KOPT-K1 (cell line): ENCODE measurements around the gene CROCC2.

ENCODE experiments used
- H3K27ac ChIP-seq: fragments of 200-600 bp; sonication (generic); 2 replicates; pipeline ENCODE4 v1.5.1; 2016; ENCODE audit warnings: antibody characterized with exemption, mild to moderate bottlenecking, low read depth, low read length; ENCODE audit not compliant: poor library complexity, severe bottlenecking
- H3K36me3 ChIP-seq: fragments of 200-600 bp; sonication (generic); 2 replicates; pipeline ENCODE4 v1.5.1; 2017; ENCODE audit warnings: antibody characterized with exemption, mild to moderate bottlenecking, low read length, moderate library complexity; ENCODE audit not compliant: insufficient read depth
- H3K9me3 ChIP-seq: fragments of 200-600 bp; sonication (generic); 2 replicates; pipeline ENCODE4 v1.5.1; 2017; ENCODE audit warnings: antibody characterized with exemption, low read length, mild to moderate bottlenecking; ENCODE audit not compliant: insufficient read depth, poor library complexity, severe bottlenecking

CROCC2 gene

DNA sequence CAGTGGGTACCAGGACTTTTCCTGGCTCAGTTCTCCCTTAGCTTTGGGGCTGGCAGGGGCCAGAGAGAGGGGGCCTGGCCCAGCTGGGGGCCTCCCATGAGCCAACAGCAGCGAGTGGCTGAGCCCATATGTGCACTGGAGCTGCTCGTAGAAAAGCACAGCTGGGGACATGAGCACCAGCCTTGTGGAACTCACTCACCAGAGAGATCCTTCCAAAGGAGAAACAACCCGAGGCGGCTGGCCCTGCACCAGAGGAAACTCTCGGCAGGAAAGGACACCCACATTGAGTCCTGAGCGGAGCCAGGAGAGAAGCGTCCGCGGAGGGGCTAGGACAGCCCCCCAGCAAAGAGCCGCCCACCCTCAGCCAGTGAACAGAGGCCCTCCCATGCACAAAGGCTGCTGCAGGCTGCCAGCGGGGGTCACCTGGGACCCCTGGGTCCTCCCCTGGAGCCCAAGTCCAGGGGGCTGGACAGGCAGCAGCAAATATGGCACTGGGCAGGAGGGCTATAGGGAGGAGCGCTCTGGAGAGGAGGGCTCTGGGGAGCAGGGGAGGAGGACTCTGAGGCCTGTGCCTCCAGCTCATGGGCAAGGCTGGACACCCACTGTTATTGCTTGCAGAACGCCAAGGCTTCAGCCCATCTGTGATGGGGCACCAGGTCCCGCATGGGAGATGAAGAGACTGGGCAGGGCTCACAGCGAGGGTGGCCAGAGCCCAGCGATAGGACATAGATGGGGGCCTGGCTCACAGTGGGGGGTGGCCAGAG, 50.2 kb downstream of the CROCC2 start:
- Histone ChIP-seq H3K27ac (no peak overlapping the region), H3K36me3 (no peaks in the 10 kb centered on the region), H3K9me3 (no peaks in the 10 kb centered on the region)

DNA sequence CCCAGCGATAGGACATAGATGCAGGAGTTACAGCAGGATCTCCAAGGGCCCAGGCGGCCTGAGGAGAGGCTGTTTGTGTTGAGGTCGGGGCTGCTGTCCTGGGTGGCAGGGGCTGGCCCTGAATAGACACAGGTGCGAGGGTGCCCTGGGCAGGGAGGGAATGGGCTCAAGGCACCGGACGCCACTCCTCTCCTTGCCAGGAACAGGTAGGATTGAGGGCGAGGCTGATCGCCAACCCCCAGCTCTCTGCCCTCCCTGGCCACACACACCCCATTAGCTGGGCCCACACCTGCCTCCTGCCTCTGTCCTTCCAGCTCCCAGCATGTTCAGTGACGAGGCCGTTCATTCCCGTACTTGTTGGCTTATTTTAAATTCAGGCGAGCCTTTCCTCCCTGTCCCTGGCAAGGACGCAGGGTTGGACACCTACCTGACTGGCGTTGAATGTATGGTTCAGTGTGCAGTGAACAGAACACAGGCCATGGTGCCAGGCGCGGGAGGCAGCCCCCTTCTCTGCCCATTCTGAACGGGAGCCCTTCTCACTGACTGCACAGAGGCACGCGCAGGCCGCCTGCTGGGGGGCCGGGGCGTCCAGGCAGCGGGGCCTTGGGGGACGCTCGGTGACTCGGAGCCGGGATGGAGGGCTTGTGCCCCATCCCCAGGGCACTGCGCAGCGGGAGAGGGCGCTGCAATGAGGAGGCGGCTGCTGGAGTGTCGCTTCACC, 51.0 kb downstream of the CROCC2 start:
- Histone ChIP-seq H3K27ac (no peak overlapping the region), H3K36me3 (no peaks in the 10 kb centered on the region), H3K9me3 (no peaks in the 10 kb centered on the region)

DNA sequence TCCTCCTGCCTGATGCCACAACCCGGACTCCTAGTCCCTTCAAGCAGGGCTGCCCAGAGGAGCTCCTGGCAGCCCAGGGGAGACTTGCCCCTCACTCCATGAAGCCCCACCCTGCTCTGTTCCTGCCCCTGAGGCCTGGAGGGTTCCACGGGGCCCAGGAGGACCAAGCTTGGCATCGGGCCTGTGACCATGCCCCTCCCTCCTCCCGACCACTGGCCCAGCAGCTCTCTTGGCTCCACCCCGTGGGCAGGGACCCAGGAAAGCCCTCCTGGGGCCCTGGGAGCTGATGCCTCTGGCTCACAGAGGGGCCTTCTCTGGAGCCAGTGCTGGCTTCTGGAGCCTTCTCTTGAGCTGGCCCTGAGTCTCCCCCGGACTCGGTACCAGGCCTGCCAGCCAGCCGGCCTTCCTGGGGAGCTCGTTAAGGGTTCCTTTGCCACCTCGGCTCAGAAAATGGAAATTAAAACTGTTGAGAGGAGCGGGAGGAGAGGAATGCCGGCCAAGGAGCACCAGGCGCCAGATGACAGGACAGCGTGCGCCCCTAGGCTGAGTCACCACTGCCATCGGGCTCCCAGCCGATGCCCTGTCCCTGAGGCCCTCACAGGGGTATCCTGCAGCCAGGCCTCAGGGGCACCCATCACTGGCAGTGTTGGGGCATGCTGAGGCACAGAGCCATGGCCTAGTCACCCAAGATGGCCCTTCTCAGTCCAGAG, 51.7 kb downstream of the CROCC2 start:
- Histone ChIP-seq H3K9me3 (no peaks in the 10 kb centered on the region), H3K27ac (no peak overlapping the region), H3K36me3 (no peaks in the 10 kb centered on the region)

DNA sequence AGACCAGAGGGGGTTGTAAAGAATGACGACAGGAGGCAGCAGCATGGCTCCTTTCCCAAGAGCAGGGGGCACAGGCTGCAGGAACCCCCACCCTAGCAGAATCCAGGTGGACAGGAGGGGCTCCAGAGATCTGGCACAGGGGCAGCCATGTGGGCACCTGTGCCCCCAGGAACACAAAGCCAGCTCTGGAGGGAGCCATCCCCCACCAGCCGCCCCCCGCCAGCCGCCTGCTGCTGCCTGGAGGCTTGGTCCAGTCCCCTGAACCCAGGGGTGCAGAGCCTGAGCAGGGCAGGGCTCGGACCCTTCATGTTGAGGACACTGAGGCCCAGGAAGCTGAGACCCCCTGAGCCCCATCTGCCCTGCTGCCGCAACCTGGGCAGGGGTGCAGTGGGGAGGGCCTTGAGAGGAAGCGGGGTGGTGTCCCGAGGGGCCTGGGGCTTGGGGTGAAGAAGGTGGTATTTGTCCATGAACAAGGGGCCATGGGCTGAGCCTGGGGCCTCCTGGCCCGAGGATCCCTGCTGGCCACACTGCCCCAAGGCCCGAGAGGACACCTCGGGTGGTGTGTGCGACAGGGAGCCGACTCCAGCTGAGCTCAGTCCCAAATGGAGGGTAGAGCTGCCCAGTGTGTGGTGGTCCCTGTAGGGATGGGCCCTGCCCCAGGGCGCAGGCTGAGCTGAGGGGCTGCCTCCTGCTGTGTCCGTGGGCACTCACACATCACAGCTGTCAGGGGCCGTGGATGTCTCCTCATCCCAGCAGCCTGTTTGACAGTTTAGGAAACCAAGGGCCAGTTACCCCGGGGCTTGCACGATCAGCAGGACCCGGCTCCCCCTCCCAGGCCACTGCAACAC, 52.5 kb downstream of the CROCC2 start:
- no peaks in the 10 kb centered on the region for H3K36me3 ChIP-seq

DNA sequence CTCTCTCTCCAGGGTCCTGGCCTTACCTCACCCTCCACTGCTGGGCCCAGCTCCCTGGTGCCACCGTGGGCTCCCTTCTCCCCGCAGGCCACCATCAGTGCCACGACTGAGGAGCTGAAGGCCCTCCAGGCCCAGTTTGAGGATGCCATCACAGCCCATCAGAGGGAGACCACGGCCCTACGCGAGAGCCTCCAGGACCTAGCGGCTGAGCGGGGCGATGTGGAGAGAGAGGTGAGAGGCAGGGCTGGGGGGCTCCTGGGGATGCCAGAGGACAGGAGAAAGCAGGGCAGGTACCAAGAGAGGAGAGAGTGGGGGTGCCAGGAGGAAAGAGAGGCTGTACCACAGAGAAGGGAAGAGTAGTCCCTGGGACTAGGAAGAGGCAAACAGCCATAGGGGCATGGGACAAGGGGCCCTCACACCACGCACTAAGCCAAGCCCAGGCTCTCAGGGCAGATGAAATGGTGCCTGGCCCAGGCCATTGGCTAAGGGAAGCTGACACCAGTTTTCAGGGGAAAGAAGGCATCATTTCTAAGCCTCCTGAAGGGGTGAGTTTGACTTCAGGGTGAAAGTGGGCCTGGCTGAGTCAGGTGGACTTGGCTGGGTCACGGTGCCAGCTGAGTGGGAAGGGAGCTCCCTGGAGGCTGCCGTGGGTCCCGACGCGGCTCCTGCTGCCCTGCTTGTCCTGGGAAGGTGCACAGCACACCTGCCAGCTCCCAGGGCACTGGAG, 53.2 kb downstream of the CROCC2 start:
- Histone ChIP-seq H3K36me3 (no peaks in the 10 kb centered on the region), H3K27ac (no peak overlapping the region), H3K9me3 (no peaks in the 10 kb centered on the region)

More for the DNA sequence above, 52.5 kb downstream of the CROCC2 start:
- no peaks in the 10 kb centered on the region for H3K9me3 ChIP-seq
- H3K27ac ChIP-seq = no peak overlapping the region

DNA sequence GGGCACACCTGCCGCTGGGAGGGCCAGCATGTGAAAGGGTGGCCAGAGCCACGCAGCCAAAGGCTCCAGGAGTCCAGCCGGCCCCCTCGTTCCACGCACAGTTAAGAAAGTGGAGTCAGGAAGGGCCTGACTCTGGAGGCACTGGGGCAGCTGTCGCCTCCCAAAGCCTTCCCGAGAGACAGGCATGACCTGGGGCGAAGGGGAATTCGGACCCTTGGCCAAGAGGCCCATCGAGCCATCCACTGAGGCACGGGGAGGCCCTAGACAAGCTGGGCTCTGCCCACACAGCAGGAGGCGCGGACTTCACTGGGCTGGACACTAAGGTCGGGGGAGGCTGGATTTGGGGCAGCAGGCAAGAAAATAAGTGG, 53.8 kb downstream of the CROCC2 start:
- no peaks in the 10 kb centered on the region for H3K36me3 ChIP-seq
- H3K27ac ChIP-seq = no peak overlapping the region
- H3K9me3 ChIP-seq = no peaks in the 10 kb centered on the region

DNA sequence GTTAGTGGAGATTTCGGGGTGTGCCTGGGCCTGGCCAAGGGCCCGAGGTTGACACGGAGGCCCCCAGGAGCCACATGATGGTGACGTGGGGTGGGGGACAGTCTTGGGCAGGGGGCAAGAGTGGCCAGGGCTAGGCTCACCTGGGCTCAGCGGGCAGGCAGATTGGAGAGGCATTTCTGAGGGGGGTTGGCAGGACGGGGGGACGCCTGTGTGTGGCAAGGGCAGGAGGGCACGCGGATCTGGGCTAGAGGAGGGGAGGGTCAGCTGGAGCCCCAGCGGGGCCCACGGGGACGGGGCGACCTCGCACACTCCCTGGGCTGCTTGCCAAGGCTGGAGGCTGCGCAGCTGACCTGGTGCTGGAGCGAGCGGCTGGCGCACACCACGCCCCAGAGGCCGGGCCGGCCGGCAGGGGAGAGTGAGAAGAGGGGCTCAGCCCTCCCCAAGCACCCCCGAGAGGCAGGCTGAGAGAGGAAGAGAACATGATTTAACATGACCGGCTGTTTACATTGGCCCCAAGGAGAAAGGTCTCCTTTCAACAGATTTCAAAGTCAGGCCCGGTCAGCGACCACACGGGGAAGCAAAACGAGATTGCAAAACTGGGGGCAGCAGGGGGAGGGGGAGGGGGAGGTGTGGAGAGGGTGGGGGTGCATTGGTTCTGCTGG, 54.3 kb downstream of the CROCC2 start:
- Histone ChIP-seq H3K36me3 (no peaks in the 10 kb centered on the region), H3K27ac (no peak overlapping the region), H3K9me3 (no peaks in the 10 kb centered on the region)

DNA sequence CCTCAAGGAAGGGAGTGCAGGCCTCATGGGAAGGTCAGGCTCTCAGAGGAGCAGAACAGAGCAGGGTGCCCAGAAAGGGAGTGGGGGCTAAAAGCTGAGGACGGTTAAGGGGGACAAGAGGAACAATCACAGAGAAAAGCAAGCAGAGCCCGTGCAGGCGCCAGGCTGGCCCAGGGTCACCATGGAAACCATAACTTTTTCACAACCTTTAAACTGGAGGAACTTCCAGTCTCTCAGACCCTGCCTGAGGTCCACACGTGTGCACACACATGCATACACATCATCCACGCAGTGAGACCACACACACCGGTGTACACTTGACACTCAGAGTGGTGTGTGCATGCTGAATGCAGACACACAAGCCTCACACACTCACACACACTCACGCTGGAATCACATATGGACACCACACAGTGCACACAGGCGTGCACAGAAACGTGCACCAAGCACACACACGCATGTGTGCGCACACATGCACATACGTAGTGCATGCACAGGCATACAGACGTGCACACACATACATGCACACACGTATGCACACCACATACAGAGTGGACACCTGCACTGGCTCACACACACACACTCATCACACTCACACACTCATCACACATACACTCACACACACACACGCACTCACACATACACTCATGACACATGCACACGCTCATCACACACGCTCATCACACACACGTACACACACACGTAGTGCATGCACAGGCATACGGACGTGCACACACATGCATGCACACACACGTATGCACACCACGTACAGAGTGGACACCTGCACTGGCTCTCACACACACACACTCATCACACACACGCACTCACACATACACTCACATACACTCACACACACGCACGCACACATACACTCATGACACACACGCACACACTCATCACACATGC, 55.1 kb downstream of the CROCC2 start:
- Histone ChIP-seq H3K9me3 (no peaks in the 10 kb centered on the region), H3K27ac (no peak overlapping the region), H3K36me3 (no peaks in the 10 kb centered on the region)

DNA sequence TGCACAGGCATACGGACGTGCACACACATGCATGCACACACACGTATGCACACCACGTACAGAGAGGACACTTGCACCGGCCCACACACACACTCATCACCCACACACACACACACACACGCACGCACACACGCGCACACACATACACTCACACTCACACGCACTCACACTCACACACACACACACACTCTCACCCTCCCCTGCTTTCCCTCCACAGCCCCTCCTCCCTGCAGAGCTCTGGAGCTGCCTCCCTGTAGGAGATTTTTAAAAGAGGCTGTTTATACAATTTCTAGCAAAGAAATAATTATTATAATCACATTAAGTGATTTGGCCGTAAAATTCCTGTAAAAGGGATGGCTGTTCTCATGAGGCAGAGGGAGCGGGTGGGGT, 55.8 kb downstream of the CROCC2 start:
- Histone ChIP-seq H3K36me3 (no peaks in the 10 kb centered on the region), H3K27ac (no peak overlapping the region), H3K9me3 (no peaks in the 10 kb centered on the region)

DNA sequence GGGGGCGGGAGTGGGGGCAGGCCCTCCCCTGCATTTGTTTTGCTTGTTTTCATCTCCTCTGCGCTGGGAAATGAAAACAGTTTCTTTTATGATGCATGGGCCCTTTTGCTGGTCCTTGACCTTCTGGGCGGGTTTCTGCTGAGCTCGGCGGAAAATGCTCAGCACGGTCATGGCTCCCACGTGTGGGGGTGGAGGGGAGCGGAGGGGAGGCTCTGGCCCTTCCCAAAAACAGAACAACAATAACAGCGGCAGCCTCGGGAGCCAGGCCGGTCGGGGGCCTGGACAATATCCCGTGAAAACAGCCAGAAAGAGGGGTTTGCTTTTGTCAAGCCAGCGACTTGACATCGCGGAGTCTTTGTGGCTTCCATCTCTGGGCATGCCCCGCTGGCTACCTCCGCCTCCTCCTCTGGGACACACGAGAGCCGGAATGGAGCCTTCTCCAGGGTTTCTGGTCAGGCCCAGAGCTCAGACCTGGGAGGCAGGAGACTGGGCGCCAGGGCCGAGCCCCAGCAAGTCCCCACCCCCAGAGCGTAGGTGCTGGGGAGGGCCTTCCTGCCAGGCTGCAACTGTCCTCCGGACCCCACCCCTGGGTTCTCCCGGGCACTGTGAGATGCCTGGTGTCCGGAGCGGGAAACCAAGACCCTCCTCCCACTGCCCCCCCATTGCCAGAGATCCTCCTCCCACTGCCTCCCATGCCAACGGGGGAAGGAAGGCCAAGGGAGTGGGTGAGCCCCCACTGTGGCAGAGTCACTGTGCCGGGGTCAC, 56.3 kb downstream of the CROCC2 start:
- Histone ChIP-seq H3K9me3 (no peaks in the 10 kb centered on the region), H3K36me3 (no peaks in the 10 kb centered on the region), H3K27ac (no peak overlapping the region)

DNA sequence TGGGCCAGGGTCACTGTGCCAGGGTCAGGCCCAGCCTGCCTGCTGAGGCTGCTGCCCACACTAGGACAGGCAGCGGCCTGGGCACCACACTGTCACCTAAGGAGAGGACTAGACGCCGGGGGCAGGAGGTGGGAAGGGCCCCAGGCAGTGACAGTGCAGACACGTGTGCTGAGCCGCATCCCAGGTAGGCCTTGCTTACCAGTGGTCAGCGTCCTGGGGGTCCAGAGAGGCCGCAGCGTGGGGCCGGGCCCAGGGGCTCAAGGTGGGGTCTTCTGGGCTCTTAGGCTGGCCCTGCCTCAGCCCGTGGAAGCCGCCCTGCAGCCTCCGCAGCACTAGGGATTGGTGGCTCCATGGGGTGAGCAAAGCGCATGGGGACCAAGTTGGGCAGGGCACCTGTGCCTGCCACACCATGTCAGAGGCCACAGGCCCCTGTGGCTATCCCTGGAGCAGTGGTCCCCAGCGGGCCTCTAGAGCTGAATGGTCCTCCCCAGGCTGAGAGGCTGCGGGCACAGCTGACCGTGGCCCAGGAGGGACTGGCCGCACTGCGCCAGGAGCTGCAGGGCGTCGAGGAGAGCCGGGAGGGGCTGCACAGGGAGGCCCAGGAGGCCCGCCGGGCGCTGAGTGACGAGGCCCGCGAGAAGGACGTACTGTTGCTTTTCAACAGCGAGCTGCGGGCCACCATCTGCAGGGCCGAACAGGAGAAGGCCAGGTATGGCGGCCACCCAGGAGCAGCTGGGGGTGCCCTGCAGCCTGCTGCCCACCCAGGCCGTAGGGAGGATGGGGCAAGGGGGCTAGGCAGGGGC, 57.1 kb downstream of the CROCC2 start:
- H3K36me3 ChIP-seq = no peaks in the 10 kb centered on the region
- H3K27ac ChIP-seq = no peak overlapping the region
- no peaks in the 10 kb centered on the region for H3K9me3 ChIP-seq
